Gastroesophageal sphincter (tissue), 2 donors: ENCODE results near the gene IL25.

ENCODE experiments used
- POLR2A ChIP-seq, 2 donors: fragments of 450-650 bp; IDR thresholded peaks; one replicate each; pipeline ENCODE4 v1.6.1; 2017; ENCODE audit warnings: antibody characterized with exemption in 2 of 2, mild to moderate bottlenecking in 2 of 2, moderate library complexity in 1 of 2
- POLR2AphosphoS5 ChIP-seq: sonication (generic); formaldehyde crosslinking; IDR thresholded peaks from one replicate; pipeline ENCODE4 v1.6.1; 2017; ENCODE audit warnings: antibody characterized with exemption

- no peak for TF ChIP-seq POLR2AphosphoS5
- TF ChIP-seq POLR2A (IDR thresholded peaks at IDR 0.05): no peak
Measured at GRCh38 chr14:23376482-23377197, 4.0 kb downstream of the IL25 start, which contains the start of gene CMTM5.
